NB4 (cell line): ENCODE measurements around the gene METRN.

Source experiments
- DNase-seq: peaks from one replicate; pipeline ENCODE4 v3.0.0; 2010; ENCODE audit warnings: low read depth
- H3K4me3 ChIP-seq: one replicate; pipeline ENCODE4 v1.5.1; 2011; ENCODE audit warnings: mild to moderate bottlenecking, low read depth, low read length, moderate library complexity
- CTCF ChIP-seq: IDR thresholded peaks from one replicate; pipeline ENCODE4 v1.5.1; 2012; ENCODE audit warnings: low read depth, low read length
- MAX ChIP-seq: IDR thresholded peaks from 2 replicates; pipeline ENCODE4 v1.6.1; 2011; ENCODE audit warnings: low read depth, low read length
- MYC ChIP-seq: IDR thresholded peaks from 2 replicates; pipeline ENCODE4 v1.6.1; 2011; ENCODE audit warnings: low read depth, low read length
- POLR2A ChIP-seq: IDR thresholded peaks from 2 replicates; pipeline ENCODE4 v1.6.1; 2011; ENCODE audit warnings: mild to moderate bottlenecking; ENCODE audit not compliant: insufficient read length; ENCODE audit errors: extremely low read depth

The METRN gene

GRCh38 chr16:698911-699671, 15.8 kb upstream of the METRN start:
- no peak overlapping the region for H3K4me3 ChIP-seq
- no peak for DNase-seq
- TF ChIP-seq POLR2A (no peak), MYC (no peak)

- H3K4me3 ChIP-seq, result no peak overlapping the region
- TF ChIP-seq CTCF (no peak), POLR2A (no peak), MYC (no peak), MAX (no peak)
- DNase-seq, result no peak
Observed at GRCh38 chr16:700684-701584, 14.0 kb upstream of the METRN start.

- DNase-seq, result no peak
- no peak overlapping the region for H3K4me3 ChIP-seq
- TF ChIP-seq MYC (no peak), POLR2A (no peak), MAX (no peak), CTCF (no peak)
Observed at GRCh38 chr16:702341-702740, 12.6 kb upstream of the METRN start.

- no peak for DNase-seq
- H3K4me3 ChIP-seq, result no peak overlapping the region
- TF ChIP-seq POLR2A (no peak), CTCF (peak; percentile 0), MYC (no peak), MAX (no peak)
Observed at GRCh38 chr16:703406-703805, 11.5 kb upstream of the METRN start.

- TF ChIP-seq MYC (no peak), POLR2A (no peak)
- DNase-seq, result no peak
- no peak overlapping the region for H3K4me3 ChIP-seq
Observed at GRCh38 chr16:704047-704446, 10.9 kb upstream of the METRN start.

GRCh38 chr16:704552-705380, 10.2 kb upstream of the METRN start:
- no peak for DNase-seq
- no peak overlapping the region for H3K4me3 ChIP-seq
- TF ChIP-seq CTCF (no peak), POLR2A (no peak), MAX (no peak), MYC (no peak)
